HG03521 (cell line): ENCODE measurements around the gene ZNF681.
"Not testable (repeated sequence)": the region's sequence is repeated elsewhere in the genome, so short reads cannot be mapped to it uniquely, and the experiment has no call there.

Experiments
- ATAC-seq: cut with Tn5 transposase; IDR thresholded peaks from one replicate; pipeline ENCODE4 v1.9.1; 2021; ENCODE audit warnings: mild to moderate bottlenecking, moderate library complexity; ENCODE audit not compliant: unreplicated experiment

ZNF681 gene

GRCh38 chr19:23698711-23699520 lies 59.8 kb downstream of the ZNF681 start:
- no peak for ATAC-seq

GRCh38 chr19:23692937-23693336 lies 65.8 kb downstream of the ZNF681 start:
- ATAC-seq = not testable (repeated sequence)
